ENCODE measurements around the gene NELL2.

GRCh38 chr12:44551631-44552030, 324.5 kb downstream of the NELL2 start:
- TF ChIP-seq, protein P1, sequence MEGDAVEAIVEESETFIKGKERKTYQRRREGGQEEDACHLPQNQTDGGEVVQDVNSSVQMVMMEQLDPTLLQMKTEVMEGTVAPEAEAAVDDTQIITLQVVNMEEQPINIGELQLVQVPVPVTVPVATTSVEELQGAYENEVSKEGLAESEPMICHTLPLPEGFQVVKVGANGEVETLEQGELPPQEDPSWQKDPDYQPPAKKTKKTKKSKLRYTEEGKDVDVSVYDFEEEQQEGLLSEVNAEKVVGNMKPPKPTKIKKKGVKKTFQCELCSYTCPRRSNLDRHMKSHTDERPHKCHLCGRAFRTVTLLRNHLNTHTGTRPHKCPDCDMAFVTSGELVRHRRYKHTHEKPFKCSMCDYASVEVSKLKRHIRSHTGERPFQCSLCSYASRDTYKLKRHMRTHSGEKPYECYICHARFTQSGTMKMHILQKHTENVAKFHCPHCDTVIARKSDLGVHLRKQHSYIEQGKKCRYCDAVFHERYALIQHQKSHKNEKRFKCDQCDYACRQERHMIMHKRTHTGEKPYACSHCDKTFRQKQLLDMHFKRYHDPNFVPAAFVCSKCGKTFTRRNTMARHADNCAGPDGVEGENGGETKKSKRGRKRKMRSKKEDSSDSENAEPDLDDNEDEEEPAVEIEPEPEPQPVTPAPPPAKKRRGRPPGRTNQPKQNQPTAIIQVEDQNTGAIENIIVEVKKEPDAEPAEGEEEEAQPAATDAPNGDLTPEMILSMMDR (IDR thresholded peaks at IDR 0.05): no peak
- no peak for TF ChIP-seq POLR2AphosphoS5 (IDR thresholded peaks at IDR 0.05)

Measured in gastroesophageal sphincter (tissue), 3 donors.